Ishikawa (cell line): ENCODE results near the gene SLC2A8.

Source experiments
- CEBPB ChIP-seq: IDR thresholded peaks from 2 replicates; pipeline ENCODE4 v1.6.1; 2012
- CREB1 ChIP-seq: IDR thresholded peaks from 2 replicates; pipeline ENCODE4 v1.6.1; 2012; ENCODE audit warnings: low read depth
- EGR1 ChIP-seq: IDR thresholded peaks from 2 replicates; pipeline ENCODE4 v1.6.1; 2012
- EP300 ChIP-seq: IDR thresholded peaks from 2 replicates; pipeline ENCODE4 v1.6.1; 2012; ENCODE audit warnings: borderline replicate concordance
- MAX ChIP-seq: IDR thresholded peaks from 2 replicates; pipeline ENCODE4 v1.6.1; 2012
- NFIC ChIP-seq: IDR thresholded peaks from 2 replicates; pipeline ENCODE4 v1.6.1; 2012
- RAD21 ChIP-seq: IDR thresholded peaks from 2 replicates; pipeline ENCODE4 v1.6.1; 2012; ENCODE audit warnings: low read depth
- TAF1 ChIP-seq: IDR thresholded peaks from 2 replicates; pipeline ENCODE4 v1.6.1; 2012; ENCODE audit warnings: low read depth, mild to moderate bottlenecking
- TCF12 ChIP-seq: IDR thresholded peaks from 2 replicates; pipeline ENCODE4 v1.6.1; 2012; ENCODE audit warnings: low read depth
- TEAD4 ChIP-seq: IDR thresholded peaks from 2 replicates; pipeline ENCODE4 v1.6.1; 2012
- YY1 ChIP-seq: IDR thresholded peaks from 2 replicates; pipeline ENCODE4 v1.6.1; 2012; ENCODE audit warnings: low read depth
- ZBTB7A ChIP-seq: IDR thresholded peaks from 2 replicates; pipeline ENCODE4 v1.6.1; 2012; ENCODE audit warnings: low read depth
- TF ChIP-seq, protein P1 (sequence below): IDR thresholded peaks from 2 replicates; pipeline ENCODE4 v1.6.1; 2012; ENCODE audit warnings: low read depth, mild to moderate bottlenecking
- TF ChIP-seq, protein P2 (sequence below): IDR thresholded peaks from 2 replicates; pipeline ENCODE4 v1.6.1; 2012

DNA sequence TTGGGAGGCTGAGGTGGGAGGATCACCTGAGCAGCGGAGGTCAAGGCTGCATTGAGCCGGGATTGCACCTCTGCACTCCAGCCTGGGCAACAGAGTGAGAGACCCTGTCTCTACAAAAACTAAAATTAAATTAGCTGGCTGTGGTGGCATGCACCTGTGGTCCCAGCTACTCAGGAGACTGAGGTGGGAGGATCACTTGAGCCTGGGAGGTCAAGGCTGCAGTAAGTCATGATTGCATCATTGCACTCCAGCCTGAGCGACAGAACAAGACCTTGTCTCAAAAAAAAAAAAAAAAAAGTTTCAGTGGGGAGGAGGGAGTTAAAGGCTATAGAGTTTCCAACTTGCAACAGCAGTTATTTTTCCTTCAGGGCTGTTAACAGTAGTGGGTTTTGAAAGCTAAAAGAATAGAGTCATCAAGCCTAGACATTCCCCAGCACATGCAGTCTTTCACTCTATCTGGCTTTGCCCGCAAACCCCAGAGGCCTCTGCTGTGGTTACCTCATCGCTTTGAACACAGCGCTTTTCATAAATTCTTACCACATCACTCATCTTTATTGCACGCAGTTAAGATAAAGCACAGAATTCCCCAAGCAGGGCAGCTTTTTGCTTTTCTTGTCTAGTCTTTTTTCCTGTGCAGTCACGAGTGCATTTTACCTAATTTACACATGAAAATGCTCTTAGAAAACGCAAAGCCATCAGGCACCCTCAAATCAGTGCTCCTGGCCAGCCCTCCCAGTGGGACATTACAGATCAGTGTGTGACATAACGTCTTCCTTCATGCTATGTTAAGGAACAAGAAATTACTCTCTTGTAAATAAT lies 8.7 kb upstream of the SLC2A8 start:
- TF ChIP-seq EP300 (no peak), MAX (no peak), YY1 (no peak), ZBTB7A (no peak), TCF12 (no peak), TAF1 (no peak), CEBPB (peak; percentile 29; the same call in 1 of the 2 replicates), CREB1 (no peak), RAD21 (no peak), NFIC (no peak), EGR1 (no peak), TEAD4 (no peak)
- TF ChIP-seq, protein P1, sequence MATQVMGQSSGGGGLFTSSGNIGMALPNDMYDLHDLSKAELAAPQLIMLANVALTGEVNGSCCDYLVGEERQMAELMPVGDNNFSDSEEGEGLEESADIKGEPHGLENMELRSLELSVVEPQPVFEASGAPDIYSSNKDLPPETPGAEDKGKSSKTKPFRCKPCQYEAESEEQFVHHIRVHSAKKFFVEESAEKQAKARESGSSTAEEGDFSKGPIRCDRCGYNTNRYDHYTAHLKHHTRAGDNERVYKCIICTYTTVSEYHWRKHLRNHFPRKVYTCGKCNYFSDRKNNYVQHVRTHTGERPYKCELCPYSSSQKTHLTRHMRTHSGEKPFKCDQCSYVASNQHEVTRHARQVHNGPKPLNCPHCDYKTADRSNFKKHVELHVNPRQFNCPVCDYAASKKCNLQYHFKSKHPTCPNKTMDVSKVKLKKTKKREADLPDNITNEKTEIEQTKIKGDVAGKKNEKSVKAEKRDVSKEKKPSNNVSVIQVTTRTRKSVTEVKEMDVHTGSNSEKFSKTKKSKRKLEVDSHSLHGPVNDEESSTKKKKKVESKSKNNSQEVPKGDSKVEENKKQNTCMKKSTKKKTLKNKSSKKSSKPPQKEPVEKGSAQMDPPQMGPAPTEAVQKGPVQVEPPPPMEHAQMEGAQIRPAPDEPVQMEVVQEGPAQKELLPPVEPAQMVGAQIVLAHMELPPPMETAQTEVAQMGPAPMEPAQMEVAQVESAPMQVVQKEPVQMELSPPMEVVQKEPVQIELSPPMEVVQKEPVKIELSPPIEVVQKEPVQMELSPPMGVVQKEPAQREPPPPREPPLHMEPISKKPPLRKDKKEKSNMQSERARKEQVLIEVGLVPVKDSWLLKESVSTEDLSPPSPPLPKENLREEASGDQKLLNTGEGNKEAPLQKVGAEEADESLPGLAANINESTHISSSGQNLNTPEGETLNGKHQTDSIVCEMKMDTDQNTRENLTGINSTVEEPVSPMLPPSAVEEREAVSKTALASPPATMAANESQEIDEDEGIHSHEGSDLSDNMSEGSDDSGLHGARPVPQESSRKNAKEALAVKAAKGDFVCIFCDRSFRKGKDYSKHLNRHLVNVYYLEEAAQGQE = no peak
- TF ChIP-seq, protein P2, sequence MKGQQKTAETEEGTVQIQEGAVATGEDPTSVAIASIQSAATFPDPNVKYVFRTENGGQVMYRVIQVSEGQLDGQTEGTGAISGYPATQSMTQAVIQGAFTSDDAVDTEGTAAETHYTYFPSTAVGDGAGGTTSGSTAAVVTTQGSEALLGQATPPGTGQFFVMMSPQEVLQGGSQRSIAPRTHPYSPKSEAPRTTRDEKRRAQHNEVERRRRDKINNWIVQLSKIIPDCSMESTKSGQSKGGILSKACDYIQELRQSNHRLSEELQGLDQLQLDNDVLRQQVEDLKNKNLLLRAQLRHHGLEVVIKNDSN = no peak
